WI38 (cell line): ENCODE measurements around the gene PRDM15.

Source experiments
- H3K4me3 ChIP-seq: 2 replicates; pipeline ENCODE4 v1.5.1; 2011; ENCODE audit warnings: low read depth, mild to moderate bottlenecking, control low read depth, low read length
- CTCF ChIP-seq: IDR thresholded peaks from 2 replicates; pipeline ENCODE4 v1.5.1; 2012; ENCODE audit warnings: low read depth, mild to moderate bottlenecking, control low read depth, low read length

Gene PRDM15

DNA sequence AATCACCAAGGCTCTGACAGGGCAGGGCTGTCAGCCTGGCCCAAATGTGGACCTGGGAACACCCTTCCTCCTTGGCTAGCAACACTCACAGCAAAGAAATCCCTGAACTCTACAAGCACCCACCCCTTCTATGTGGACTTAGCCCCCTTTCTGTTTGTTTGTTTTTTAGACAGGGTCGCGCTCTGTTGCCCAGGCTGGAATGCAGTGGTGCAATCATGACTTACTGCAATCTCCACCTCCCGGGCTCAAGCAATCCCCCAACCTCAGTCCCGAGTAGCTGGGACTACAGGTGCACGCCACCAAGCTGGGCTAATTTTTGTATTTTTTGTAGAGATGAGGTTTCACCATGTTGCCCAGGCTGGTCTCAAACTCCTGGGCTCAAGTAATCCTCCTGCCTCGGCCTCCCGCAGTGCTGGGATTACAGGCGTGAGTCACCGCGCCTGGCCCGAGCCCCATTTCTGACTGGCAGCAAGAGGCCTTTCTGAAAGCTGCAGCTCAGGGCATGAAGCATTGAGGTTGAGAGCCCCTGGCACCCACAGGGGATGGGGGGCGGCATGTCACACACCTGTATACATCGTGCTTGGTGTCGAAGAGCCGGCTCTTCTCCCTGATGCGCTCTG is 128.5 kb downstream of the PRDM15 start:
- H3K4me3 ChIP-seq, result no peak overlapping the region
- TF ChIP-seq CTCF, result no peak

DNA sequence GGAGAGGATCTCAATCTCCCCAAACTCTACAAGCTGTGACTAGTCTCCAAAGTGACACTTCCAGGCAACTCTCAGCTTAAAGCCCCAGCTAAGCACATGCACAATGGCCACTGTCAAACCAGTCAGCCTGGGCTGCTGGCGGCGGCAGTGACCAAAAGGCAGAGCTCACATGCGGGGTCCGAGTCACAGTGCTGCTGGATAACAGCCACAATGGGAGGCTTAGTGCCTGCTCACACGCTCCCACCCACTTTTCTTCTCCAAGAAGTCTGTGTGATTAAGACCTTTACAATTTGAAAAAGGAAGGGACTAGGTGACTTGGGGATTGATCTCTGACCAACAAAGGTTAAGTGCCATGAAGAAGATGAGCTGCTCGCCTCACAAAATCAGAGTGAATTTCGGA is 129.1 kb downstream of the PRDM15 start:
- TF ChIP-seq CTCF, result no peak
- H3K4me3 ChIP-seq, result no peak overlapping the region

DNA sequence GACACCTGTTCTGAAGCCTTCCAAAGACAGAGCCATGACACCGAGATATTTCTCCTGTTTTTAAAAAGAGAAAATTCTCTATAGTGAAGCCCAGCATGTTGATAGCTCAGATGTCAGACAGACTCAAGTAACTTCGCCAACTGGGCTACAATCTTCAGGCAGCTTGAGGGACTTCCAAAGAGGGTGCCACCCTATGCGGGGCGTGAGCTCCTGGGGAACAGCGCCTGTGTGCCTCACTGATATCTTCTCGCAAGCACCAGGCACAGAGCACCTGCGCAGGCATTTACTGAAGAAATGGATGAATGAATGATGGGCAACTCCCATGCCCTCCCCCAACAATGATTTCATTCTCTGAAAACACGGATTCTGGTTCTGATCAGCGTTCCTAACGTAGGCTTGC is 129.9 kb downstream of the PRDM15 start:
- TF ChIP-seq CTCF, result no peak

More for the DNA sequence above, 129.9 kb downstream of the PRDM15 start:
- no peak overlapping the region for H3K4me3 ChIP-seq
